ENCODE data around the gene MAP4. TPM values are rescaled to one million over a fixed set of nuclear protein-coding genes. Genes with fewer than 3 reads are reported as not detected.

The MAP4 gene
- total RNA-seq, 4 donors from 2014 or later, result 62.1 to 110 (median 80.3) TPM

DNA sequence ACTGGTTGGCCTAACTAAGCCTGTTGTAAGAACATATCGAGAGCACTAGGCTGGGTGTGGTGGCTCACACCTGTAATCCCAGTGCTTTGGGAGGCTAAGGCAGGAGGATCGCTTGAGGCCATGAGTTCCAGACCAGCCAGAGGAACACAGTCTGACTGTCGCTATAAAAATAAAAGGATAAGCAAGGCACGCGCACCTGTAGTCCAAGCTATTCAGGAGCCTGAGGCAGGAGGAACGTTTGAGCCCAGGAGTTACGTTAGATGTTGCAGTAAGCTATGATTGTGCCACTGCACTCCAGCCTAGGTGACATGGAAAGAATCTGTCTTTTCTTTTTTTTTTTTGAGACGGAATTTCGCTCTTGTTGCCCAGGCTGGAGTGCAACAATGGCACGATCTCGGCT, 24.9 kb downstream of the MAP4 start:
- peaks cover 0 to 13% (median 0%) of the 10 kb centered on the region in 3 donors for H3K4me1 ChIP-seq
- intact Hi-C loops (cut with DNase I), result no loop called here
- H3K27ac ChIP-seq, result no peak overlapping the region
- TF ChIP-seq POLR2A (IDR thresholded peaks at IDR 0.05), result no peak
- TF ChIP-seq, protein P1, sequence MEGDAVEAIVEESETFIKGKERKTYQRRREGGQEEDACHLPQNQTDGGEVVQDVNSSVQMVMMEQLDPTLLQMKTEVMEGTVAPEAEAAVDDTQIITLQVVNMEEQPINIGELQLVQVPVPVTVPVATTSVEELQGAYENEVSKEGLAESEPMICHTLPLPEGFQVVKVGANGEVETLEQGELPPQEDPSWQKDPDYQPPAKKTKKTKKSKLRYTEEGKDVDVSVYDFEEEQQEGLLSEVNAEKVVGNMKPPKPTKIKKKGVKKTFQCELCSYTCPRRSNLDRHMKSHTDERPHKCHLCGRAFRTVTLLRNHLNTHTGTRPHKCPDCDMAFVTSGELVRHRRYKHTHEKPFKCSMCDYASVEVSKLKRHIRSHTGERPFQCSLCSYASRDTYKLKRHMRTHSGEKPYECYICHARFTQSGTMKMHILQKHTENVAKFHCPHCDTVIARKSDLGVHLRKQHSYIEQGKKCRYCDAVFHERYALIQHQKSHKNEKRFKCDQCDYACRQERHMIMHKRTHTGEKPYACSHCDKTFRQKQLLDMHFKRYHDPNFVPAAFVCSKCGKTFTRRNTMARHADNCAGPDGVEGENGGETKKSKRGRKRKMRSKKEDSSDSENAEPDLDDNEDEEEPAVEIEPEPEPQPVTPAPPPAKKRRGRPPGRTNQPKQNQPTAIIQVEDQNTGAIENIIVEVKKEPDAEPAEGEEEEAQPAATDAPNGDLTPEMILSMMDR (IDR thresholded peaks at IDR 0.05), result no peak
- H3K27me3 ChIP-seq, result no peaks in the 10 kb centered on the region
- no peak overlapping the region for H3K4me3 ChIP-seq
- WGBS, 2 donors, result 82 to 90% methylated on average over 11 of the region's 11 CpGs
- H3K9me3 ChIP-seq, result no peaks in the 10 kb centered on the region
- no peak for DNase-seq
- H3K36me3 ChIP-seq, result peaks cover 0 to 44% (median 0%) of the 10 kb centered on the region in 3 donors

DNA sequence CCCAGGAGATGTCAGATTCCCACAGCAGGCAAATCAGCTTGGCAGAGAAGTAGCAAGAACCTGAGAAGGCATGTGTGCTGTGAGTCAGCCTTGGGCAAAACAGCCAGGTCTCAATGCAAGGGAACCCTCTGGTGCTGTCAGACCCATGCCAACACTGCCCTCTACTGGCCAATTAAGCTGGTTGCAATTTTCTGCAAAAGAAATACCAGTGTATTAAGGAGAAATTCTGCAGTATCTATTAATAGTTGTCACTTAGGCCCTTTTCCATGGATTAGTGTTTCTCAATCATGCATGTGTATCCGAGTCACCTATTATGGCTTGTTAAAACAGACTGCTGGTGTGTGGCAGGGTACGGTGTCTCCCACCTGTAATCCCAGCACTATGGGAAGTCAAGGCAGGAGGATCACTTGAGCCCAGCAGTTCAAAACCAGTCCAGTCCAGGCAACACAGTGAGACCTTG, 26.2 kb downstream of the MAP4 start:
- Histone ChIP-seq H3K4me3 (no peak overlapping the region), H3K27me3 (no peaks in the 10 kb centered on the region), H3K9me3 (no peaks in the 10 kb centered on the region), H3K4me1 (peaks cover 0 to 23% (median 0%) of the 10 kb centered on the region in 3 donors), H3K36me3 (peaks cover 0 to 31% (median 0%) of the 10 kb centered on the region in 3 donors), H3K27ac (peak overlapping the region in 1 of 4 donors; percentile 17)
- intact Hi-C loops (cut with DNase I), result loop anchor here (5.0 kb wide), 1 partner anchor 148 kb away; no protein-coding TSS in a partner anchor
- no peak for TF ChIP-seq POLR2A (IDR thresholded peaks at IDR 0.05)
- TF ChIP-seq, protein P1 (IDR thresholded peaks at IDR 0.05), result peak; percentile 76 to 95 (median 90)
- WGBS, 2 donors, result 39 to 41% methylated on average over 2 of the region's 2 CpGs
- no peak for DNase-seq

DNA sequence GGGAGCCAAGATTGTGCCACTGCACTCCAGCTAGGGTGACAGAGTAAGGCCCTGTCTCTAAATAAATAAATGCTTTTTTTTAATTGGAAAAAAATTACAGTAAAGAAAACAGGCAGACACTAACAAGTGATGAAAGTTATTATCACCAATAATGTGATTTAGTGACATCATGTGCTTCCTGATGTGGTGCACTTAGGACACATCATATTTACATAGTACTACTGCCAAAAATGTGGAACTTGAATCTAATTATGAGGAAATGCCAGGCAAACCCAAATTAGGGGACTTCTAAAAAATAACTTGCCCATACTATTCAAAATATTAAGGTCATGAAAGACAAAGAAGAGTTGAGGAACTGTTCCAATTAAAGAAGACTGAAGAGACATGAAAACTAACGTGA, 30.8 kb downstream of the MAP4 start:
- WGBS, 2 donors, result 42 to 50% methylated on average over 1 of the region's 1 CpG
- Histone ChIP-seq H3K9me3 (no peaks in the 10 kb centered on the region), H3K4me1 (peaks cover 0 to 36% (median 0%) of the 10 kb centered on the region in 3 donors), H3K36me3 (no peaks in the 10 kb centered on the region), H3K27ac (no peak overlapping the region), H3K27me3 (no peaks in the 10 kb centered on the region), H3K4me3 (no peak overlapping the region)
- TF ChIP-seq, protein P1 (IDR thresholded peaks at IDR 0.05), result no peak
- TF ChIP-seq POLR2A (IDR thresholded peaks at IDR 0.05), result no peak
- intact Hi-C loops (cut with DNase I), result loop anchor here (5.0 kb wide), 1 partner anchor 143 kb away; no protein-coding TSS in a partner anchor
- no peak for DNase-seq

DNA sequence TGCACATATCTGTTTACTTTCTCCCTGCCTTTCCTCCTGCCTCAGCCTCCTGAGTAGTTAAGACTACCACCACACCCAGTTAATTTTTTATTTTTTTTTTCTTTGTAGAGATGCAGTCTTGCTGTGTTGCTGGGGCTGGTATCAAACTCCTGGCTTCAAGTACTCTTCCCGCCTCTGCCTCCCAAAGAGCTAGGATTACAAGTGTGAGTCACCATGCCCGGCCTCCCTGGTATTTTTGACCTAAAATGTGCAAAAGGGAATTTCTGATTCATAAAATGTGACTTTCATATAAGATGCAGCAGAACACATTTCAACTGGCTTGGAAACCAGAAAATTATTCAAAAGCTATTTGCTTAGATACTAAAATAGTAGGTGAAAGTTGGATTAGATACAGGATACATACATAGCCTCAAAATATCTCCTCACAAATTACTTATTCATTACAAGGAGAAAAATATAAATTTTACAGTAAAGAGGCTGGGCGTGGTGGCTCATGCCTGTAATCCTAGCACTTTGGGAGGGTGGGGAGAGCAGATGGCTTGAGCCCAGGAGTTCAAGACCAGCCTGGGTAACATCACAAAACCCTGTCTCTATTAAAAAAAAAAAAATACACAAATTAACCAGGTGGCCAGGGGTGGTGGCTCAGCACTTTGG, 32.0 kb downstream of the MAP4 start:
- Histone ChIP-seq H3K9me3 (no peaks in the 10 kb centered on the region), H3K27me3 (no peaks in the 10 kb centered on the region), H3K4me3 (no peak overlapping the region), H3K4me1 (peaks cover 0 to 25% (median 0%) of the 10 kb centered on the region in 3 donors), H3K27ac (no peak overlapping the region), H3K36me3 (no peaks in the 10 kb centered on the region)
- intact Hi-C loops (cut with DNase I), result no loop called here
- TF ChIP-seq, protein P1 (IDR thresholded peaks at IDR 0.05), result no peak
- TF ChIP-seq POLR2A (IDR thresholded peaks at IDR 0.05), result no peak
- no peak for DNase-seq
- 51 to 55% methylated on average over 3 of the region's 3 CpGs for WGBS, 2 donors

DNA sequence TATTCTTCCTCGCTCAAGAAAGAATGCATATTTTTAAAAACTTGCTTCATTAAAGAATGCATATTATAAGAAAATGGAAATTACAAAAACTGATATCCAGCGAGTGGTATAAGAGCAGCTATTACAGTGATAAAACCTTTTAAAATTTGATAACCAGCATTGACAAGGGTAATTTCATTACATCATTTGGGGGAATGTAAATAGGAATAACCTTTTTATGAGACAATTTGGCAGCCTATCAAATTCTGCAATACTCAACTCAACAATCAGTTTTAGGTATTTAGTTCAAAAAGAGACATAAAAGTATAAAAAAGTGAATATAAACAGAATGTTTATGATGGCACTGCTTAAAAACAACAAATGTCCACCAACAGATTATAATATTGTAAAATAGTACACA, 35.4 kb downstream of the MAP4 start:
- intact Hi-C loops (cut with DNase I), result no loop called here

More for the DNA sequence above, 35.4 kb downstream of the MAP4 start:
- no peak for TF ChIP-seq POLR2A (IDR thresholded peaks at IDR 0.05)
- TF ChIP-seq, protein P1 (IDR thresholded peaks at IDR 0.05), result no peak
- Histone ChIP-seq H3K36me3 (peaks cover 0 to 12% (median 0%) of the 10 kb centered on the region in 3 donors), H3K9me3 (no peaks in the 10 kb centered on the region), H3K4me1 (peaks cover 0 to 21% (median 0%) of the 10 kb centered on the region in 3 donors), H3K4me3 (no peak overlapping the region), H3K27ac (no peak overlapping the region), H3K27me3 (no peaks in the 10 kb centered on the region)
- no peak for DNase-seq
- WGBS, 2 donors, result 86 to 93% methylated on average over 2 of the region's 2 CpGs

All from esophagus squamous epithelium (tissue), 5 donors.